GM12892 (cell line): ENCODE data around the gene LRFN2.

Experiments used
- POLR2A ChIP-seq: IDR thresholded peaks from 2 replicates; pipeline ENCODE4 v1.6.1; 2011; ENCODE audit warnings: low read depth, low read length, control low read depth
- TAF1 ChIP-seq: IDR thresholded peaks from 2 replicates; pipeline ENCODE4 v1.6.1; 2011; ENCODE audit warnings: low read depth, mild to moderate bottlenecking, control low read depth, low read length, borderline replicate concordance

- no peak for TF ChIP-seq TAF1
- no peak for TF ChIP-seq POLR2A
Observed at GRCh38 chr6:40413239-40413638, 173.9 kb downstream of the LRFN2 start.
